Gastrocnemius medialis (tissue), 4 donors: ENCODE data around the gene CIAPIN1.

Experiments
- CTCF ChIP-seq, 5 experiments: fragments of 450-650 bp in 3 of 5; fragments of 200-600 bp in 2 of 5; sonication (generic) in 2 of 5; IDR thresholded peaks in 4 of 5; conservative IDR thresholded peaks in 1 of 5; 1 replicate in 4 of 5; 2 replicates in 1 of 5; pipeline ENCODE4 v1.5.1; 2016 to 2019; ENCODE audit warnings: antibody characterized with exemption in 5 of 5, mild to moderate bottlenecking in 3 of 5, moderate library complexity in 3 of 5
- POLR2A ChIP-seq, 2 donors: fragments of 450-650 bp; IDR thresholded peaks; one replicate each; pipeline ENCODE4 v1.6.1; 2017; ENCODE audit warnings: antibody characterized with exemption in 2 of 2, mild to moderate bottlenecking in 2 of 2, moderate library complexity in 2 of 2

GRCh38 chr16:57486858-57487834 is 40.0 kb upstream of the CIAPIN1 start:
- TF ChIP-seq CTCF (IDR thresholded peaks at IDR 0.05 in 4 of 5, conservative IDR thresholded peaks at IDR 0.05 in 1 of 5) (no peak), POLR2A (IDR thresholded peaks at IDR 0.05) (no peak)
